Common myeloid progenitor, CD34-positive (primary cell): ENCODE measurements around the gene KMT2D.
A peak's percentile ranks its signal among the peaks of the same experiment; 100 is the strongest.

ENCODE experiments used
- CTCF ChIA-PET: fragments of 350-600 bp; sonication (Branson Sonifier 250); formaldehyde crosslinking; loops from one replicate; lab custom pipeline; 2021; ENCODE audit warnings: antibody characterized with exemption; lab: Charles Lee
- POLR2A ChIA-PET: fragments of 350-600 bp; sonication (Branson Sonifier 250); formaldehyde crosslinking; loops from one replicate; lab custom pipeline; 2021; ENCODE audit warnings: antibody characterized with exemption; lab: Charles Lee
- DNase-seq, 3 donors: peaks; one replicate each; pipeline versions ENCODE4 v3.0.0 to v3.0.0-alpha.2; 2013
- H3K27ac ChIP-seq, 2 experiments: 1 replicate in 1 of 2; 2 replicates in 1 of 2; pipeline ENCODE4 v1.7.0; 2013; ENCODE audit warnings: inconsistent platforms in 2 of 2, low read length in 2 of 2, mild to moderate bottlenecking in 2 of 2, low read depth in 1 of 2, moderate library complexity in 1 of 2; ENCODE audit not compliant: severe bottlenecking in 2 of 2, insufficient read depth in 1 of 2, poor library complexity in 1 of 2
- H3K27me3 ChIP-seq, 5 experiments: replicated peaks in 2 of 5; 1 replicate in 3 of 5; 2 replicates in 2 of 5; pipeline versions ENCODE4 v1.6.1 to v1.7.0; 2013; ENCODE audit warnings: low read length in 4 of 5, mild to moderate bottlenecking in 2 of 5, moderate library complexity in 2 of 5, inconsistent platforms in 1 of 5; ENCODE audit not compliant: insufficient read depth in 5 of 5, control insufficient read depth in 4 of 5
- H3K36me3 ChIP-seq, 4 experiments: 1 replicate in 2 of 4; 2 replicates in 2 of 4; pipeline versions ENCODE4 v1.6.1 to v1.7.0; 2013; ENCODE audit warnings: low read length in 3 of 4, control low read depth in 1 of 4, mild to moderate bottlenecking in 1 of 4; ENCODE audit not compliant: control insufficient read depth in 4 of 4, insufficient read depth in 4 of 4
- H3K4me1 ChIP-seq, 4 experiments: 1 replicate in 3 of 4; 2 replicates in 1 of 4; pipeline versions ENCODE4 v1.6.1 to v1.7.1; 2013; ENCODE audit warnings: low read length in 3 of 4, mild to moderate bottlenecking in 3 of 4, control low read depth in 1 of 4, inconsistent platforms in 1 of 4, moderate library complexity in 1 of 4; ENCODE audit not compliant: control insufficient read depth in 4 of 4, insufficient read depth in 4 of 4; ENCODE audit errors: control extremely low read depth in 1 of 4
- H3K4me3 ChIP-seq, 7 experiments: 1 replicate in 4 of 7; 2 replicates in 3 of 7; pipeline versions ENCODE4 v1.5.1 to v1.7.0; 2013; ENCODE audit warnings: mild to moderate bottlenecking in 7 of 7, low read length in 6 of 7, moderate library complexity in 6 of 7, inconsistent platforms in 2 of 7, low read depth in 2 of 7, control low read depth in 1 of 7; ENCODE audit not compliant: insufficient read depth in 4 of 7, control insufficient read depth in 1 of 7; ENCODE audit errors: extremely low read depth in 1 of 7
- H3K9me3 ChIP-seq, 5 experiments: 1 replicate in 4 of 5; 2 replicates in 1 of 5; pipeline versions ENCODE4 v1.6.1 to v1.7.1; 2013; ENCODE audit warnings: low read length in 4 of 5, mild to moderate bottlenecking in 2 of 5, inconsistent platforms in 1 of 5, low read depth in 1 of 5, moderate library complexity in 1 of 5; ENCODE audit not compliant: control insufficient read depth in 4 of 5, insufficient read depth in 2 of 5; ENCODE audit errors: control extremely low read depth in 1 of 5
- WGBS: methylation state at CpG from one replicate; pipeline ENCODE4 v1.1.5; 2013; ENCODE audit not compliant: insufficient coverage; 5-methylcytosine and 5-hydroxymethylcytosine counted together

KMT2D gene

GRCh38 chr12:49049566-49050224 lies 10.9 kb downstream of the KMT2D start:
- no peak overlapping the region for H3K4me3 ChIP-seq
- H3K27ac ChIP-seq, result no peak overlapping the region
- no peaks in the 10 kb centered on the region for H3K9me3 ChIP-seq
- POLR2A ChIA-PET, result no interaction called here
- DNase-seq, result no peak
- no peaks in the 10 kb centered on the region for H3K4me1 ChIP-seq
- H3K36me3 ChIP-seq, result peaks cover 24 to 96% (median 89%) of the 10 kb centered on the region in 4 experiments
- CTCF ChIA-PET, result interaction anchor here (1.1 to 8.1 kb wide), 8 partner anchors 10 to 53 kb away, joined by 3 to 121 read pairs (median 8); partner anchors contain the start of gene DHH
- WGBS, result 98% methylated on average over 20 of the region's 20 CpGs
- no peaks in the 10 kb centered on the region for H3K27me3 ChIP-seq

- H3K9me3 ChIP-seq, result no peaks in the 10 kb centered on the region
- ChIA-PET POLR2A (interaction anchor here (0.9 kb wide), 1 partner anchor 50 kb away, joined by 3 read pairs; no protein-coding TSS in a partner anchor), CTCF (interaction anchor here (1.1 to 8.1 kb wide), 6 partner anchors 9 to 52 kb away, joined by 3 to 121 read pairs (median 10); no protein-coding TSS in a partner anchor)
- H3K27ac ChIP-seq, result no peak overlapping the region
- no peaks in the 10 kb centered on the region for H3K4me1 ChIP-seq
- peaks cover 25 to 96% (median 87%) of the 10 kb centered on the region in 4 experiments for H3K36me3 ChIP-seq
- 93% methylated on average over 10 of the region's 10 CpGs for WGBS
- no peak for DNase-seq
- H3K4me3 ChIP-seq, result no peak overlapping the region
- H3K27me3 ChIP-seq, result no peaks in the 10 kb centered on the region
These were observed 11.6 kb downstream of the KMT2D start for GRCh38 chr12:49048953-49049352.

GRCh38 chr12:49046129-49046895 lies 14.3 kb downstream of the KMT2D start:
- DNase-seq, result no peak
- H3K4me1 ChIP-seq, result no peaks in the 10 kb centered on the region
- POLR2A ChIA-PET, result interaction anchor here (0.6 to 0.9 kb wide), 2 partner anchors 22 to 27 kb away, joined by 3 to 4 read pairs; no protein-coding TSS in a partner anchor
- CTCF ChIA-PET, result interaction anchor here (0.8 to 8.1 kb wide), 10 partner anchors 9 to 58 kb away, joined by 3 to 121 read pairs (median 14); partner anchors contain the start of gene DDN
- WGBS, result 100% methylated on average over 7 of the region's 12 CpGs
- H3K27ac ChIP-seq, result no peak overlapping the region
- no peaks in the 10 kb centered on the region for H3K9me3 ChIP-seq
- peaks cover 32 to 96% (median 85%) of the 10 kb centered on the region in 4 experiments for H3K36me3 ChIP-seq
- no peaks in the 10 kb centered on the region for H3K27me3 ChIP-seq
- no peak overlapping the region for H3K4me3 ChIP-seq

GRCh38 chr12:49044660-49045059 lies 15.9 kb downstream of the KMT2D start:
- Histone ChIP-seq H3K9me3 (no peaks in the 10 kb centered on the region), H3K36me3 (peaks cover 29 to 96% (median 88%) of the 10 kb centered on the region in 4 experiments), H3K27ac (no peak overlapping the region), H3K27me3 (no peaks in the 10 kb centered on the region), H3K4me3 (no peak overlapping the region), H3K4me1 (no peaks in the 10 kb centered on the region)
- no peak for DNase-seq
- ChIA-PET POLR2A (no interaction called here), CTCF (interaction anchor here (0.8 to 8.1 kb wide), 10 partner anchors 11 to 72 kb away, joined by 3 to 121 read pairs (median 17); partner anchors contain the start of genes PRKAG1 and RHEBL1)
- WGBS, result 97% methylated on average over 12 of the region's 12 CpGs

GRCh38 chr12:49043856-49044258 lies 16.7 kb downstream of the KMT2D start:
- 64% methylated on average over 10 of the region's 11 CpGs for WGBS
- Histone ChIP-seq H3K4me3 (no peak overlapping the region), H3K9me3 (no peaks in the 10 kb centered on the region), H3K27me3 (no peaks in the 10 kb centered on the region), H3K4me1 (no peaks in the 10 kb centered on the region), H3K27ac (no peak overlapping the region), H3K36me3 (peaks cover 23 to 96% (median 88%) of the 10 kb centered on the region in 4 experiments)
- POLR2A ChIA-PET, result interaction anchor here (1.1 kb wide), 1 partner anchor 47 kb away, joined by 6 read pairs; no protein-coding TSS in a partner anchor
- CTCF ChIA-PET, result interaction anchor here (0.7 to 8.1 kb wide), 16 partner anchors 9 to 71 kb away, joined by 3 to 121 read pairs (median 8); partner anchors contain the start of genes KMT2D, PRKAG1 and RHEBL1
- peak; percentile 64 to 84 (median 79) for DNase-seq

GRCh38 chr12:49043241-49043640 lies 17.4 kb downstream of the KMT2D start:
- POLR2A ChIA-PET, result interaction anchor here (1.1 kb wide), 1 partner anchor 46 kb away, joined by 6 read pairs; no protein-coding TSS in a partner anchor
- H3K9me3 ChIP-seq, result no peaks in the 10 kb centered on the region
- DNase-seq, result no peak
- H3K36me3 ChIP-seq, result peaks cover 18 to 96% (median 87%) of the 10 kb centered on the region in 4 experiments
- H3K27ac ChIP-seq, result no peak overlapping the region
- no peaks in the 10 kb centered on the region for H3K27me3 ChIP-seq
- WGBS, result 100% methylated on average over 1 of the region's 4 CpGs
- no peaks in the 10 kb centered on the region for H3K4me1 ChIP-seq
- no peak overlapping the region for H3K4me3 ChIP-seq
- CTCF ChIA-PET, result interaction anchor here (0.6 to 8.1 kb wide), 16 partner anchors 9 to 143 kb away, joined by 3 to 121 read pairs (median 8); partner anchors contain the start of genes KMT2D, PRKAG1 and WNT1
